Neural crest cell (in vitro differentiated cells): ENCODE measurements around the gene NOS2. TPM values are rescaled to one million over a fixed set of nuclear protein-coding genes. Genes with fewer than 3 reads are reported as not detected.
"Not testable (repeated sequence)": the region's sequence is repeated elsewhere in the genome, so short reads cannot be mapped to it uniquely, and the experiment has no call there.

Experiments used
- DNase-seq: peaks from one replicate; pipeline ENCODE4 v3.0.0; 2021; ENCODE audit warnings: low read depth, mixed read lengths, low spot score
- H3K27ac Mint-ChIP-seq: one replicate; pipeline ENCODE4 v1.8.0; 2021; ENCODE audit warnings: mild to moderate bottlenecking, mixed read lengths; ENCODE audit not compliant: unreplicated experiment
- H3K27me3 Mint-ChIP-seq: 2 replicates; pipeline ENCODE4 v1.8.0; 2021; ENCODE audit warnings: low read depth, mild to moderate bottlenecking, mixed read lengths
- H3K36me3 Mint-ChIP-seq: 2 replicates; pipeline ENCODE4 v1.8.0; 2021; ENCODE audit warnings: low read depth, mild to moderate bottlenecking, mixed read lengths
- H3K4me1 Mint-ChIP-seq: 2 replicates; pipeline ENCODE4 v1.8.0; 2021; ENCODE audit warnings: mixed read lengths
- H3K4me3 Mint-ChIP-seq: one replicate; pipeline ENCODE4 v1.8.0; 2021; ENCODE audit warnings: mild to moderate bottlenecking, mixed read lengths
- H3K9me3 Mint-ChIP-seq: 2 replicates; pipeline ENCODE4 v1.8.0; 2021; ENCODE audit warnings: mixed read lengths
- total RNA-seq: library from RNA; stranded (reverse); gene quantifications from 2 replicates; pipeline ENCODE4 v1.2.1, GENCODE V29; 2021
- TF ChIP-seq, protein P1 (sequence below): fragments of 200-600 bp; sonication (generic); conservative IDR thresholded peaks from 2 replicates; pipeline ENCODE4 v1.5.0; 2021; ENCODE audit warnings: antibody characterized with exemption, mild to moderate bottlenecking

Gene NOS2
- total RNA-seq, 1 donor from 2014 or later, result 0.91 TPM

DNA sequence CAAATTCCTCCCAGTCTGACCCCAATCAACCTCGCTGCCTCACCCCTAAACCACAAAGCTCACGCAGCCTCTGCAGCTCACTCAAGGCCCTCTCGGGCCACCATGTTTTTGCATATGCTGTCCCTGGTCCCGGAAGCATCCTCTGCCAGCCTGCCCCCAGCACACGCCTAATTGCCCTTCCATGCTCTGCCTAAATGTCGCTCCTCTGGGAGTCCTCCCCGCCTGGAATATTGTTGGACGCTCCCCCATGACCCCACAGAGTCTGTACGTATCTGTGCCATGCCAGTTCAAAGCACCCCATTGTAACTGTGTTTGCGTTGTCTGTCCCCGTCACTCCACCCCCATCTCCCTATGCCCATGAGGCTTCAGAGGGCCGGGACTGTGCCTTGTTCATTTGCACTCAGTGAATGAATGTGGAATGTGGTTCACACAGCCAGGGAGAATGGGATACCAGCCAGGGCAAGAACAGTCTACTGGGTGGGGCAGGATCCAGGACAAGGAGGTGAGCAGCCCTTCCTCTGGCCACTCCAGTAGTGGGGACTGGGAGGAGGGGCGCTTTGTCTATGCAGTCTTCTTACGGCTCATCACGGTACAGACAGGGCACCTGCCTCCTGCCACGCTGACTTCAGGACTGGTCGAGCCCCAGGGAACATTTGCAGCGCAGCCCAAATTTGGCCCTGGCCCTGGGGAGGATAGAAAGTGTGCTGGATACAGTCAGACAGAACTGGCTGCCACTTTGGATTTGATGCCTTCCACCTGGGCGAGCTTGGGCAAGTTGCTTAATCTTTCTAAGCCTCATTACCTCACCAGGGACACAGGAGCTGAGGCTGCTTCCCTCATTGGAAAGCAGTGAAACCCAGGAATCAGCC is 48.5 kb downstream of the NOS2 start:
- Mint-ChIP-seq H3K4me3 (no peak overlapping the region), H3K36me3 (no peaks in the 10 kb centered on the region), H3K27ac (no peak overlapping the region), H3K9me3 (no peaks in the 10 kb centered on the region), H3K4me1 (no peaks in the 10 kb centered on the region), H3K27me3 (no peaks in the 10 kb centered on the region)
- TF ChIP-seq, protein P1, sequence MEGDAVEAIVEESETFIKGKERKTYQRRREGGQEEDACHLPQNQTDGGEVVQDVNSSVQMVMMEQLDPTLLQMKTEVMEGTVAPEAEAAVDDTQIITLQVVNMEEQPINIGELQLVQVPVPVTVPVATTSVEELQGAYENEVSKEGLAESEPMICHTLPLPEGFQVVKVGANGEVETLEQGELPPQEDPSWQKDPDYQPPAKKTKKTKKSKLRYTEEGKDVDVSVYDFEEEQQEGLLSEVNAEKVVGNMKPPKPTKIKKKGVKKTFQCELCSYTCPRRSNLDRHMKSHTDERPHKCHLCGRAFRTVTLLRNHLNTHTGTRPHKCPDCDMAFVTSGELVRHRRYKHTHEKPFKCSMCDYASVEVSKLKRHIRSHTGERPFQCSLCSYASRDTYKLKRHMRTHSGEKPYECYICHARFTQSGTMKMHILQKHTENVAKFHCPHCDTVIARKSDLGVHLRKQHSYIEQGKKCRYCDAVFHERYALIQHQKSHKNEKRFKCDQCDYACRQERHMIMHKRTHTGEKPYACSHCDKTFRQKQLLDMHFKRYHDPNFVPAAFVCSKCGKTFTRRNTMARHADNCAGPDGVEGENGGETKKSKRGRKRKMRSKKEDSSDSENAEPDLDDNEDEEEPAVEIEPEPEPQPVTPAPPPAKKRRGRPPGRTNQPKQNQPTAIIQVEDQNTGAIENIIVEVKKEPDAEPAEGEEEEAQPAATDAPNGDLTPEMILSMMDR, result no peak
- no peak for DNase-seq

DNA sequence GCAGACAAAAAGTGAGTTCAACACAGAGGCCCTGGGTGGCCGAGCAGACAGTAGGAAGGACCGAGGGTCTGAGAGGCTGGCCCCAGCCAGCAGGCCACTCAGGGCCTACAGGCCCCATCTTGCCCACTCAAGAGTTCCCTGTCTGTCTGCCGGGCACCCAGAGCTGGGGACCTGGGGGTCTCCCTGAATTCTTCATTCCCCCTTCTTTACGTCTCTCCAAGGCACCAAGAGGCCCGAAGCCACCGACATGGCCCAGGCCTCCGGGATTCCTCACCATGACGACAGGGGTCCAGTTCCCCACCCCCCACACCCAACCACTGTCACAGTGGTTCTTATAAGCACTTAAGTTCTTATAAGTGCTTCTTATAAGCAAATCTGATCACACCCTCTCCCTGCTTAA is 49.2 kb downstream of the NOS2 start:
- no peaks in the 10 kb centered on the region for H3K4me1 Mint-ChIP-seq
- no peak overlapping the region for H3K27ac Mint-ChIP-seq
- no peaks in the 10 kb centered on the region for H3K9me3 Mint-ChIP-seq
- H3K4me3 Mint-ChIP-seq, result no peak overlapping the region
- no peaks in the 10 kb centered on the region for H3K36me3 Mint-ChIP-seq
- H3K27me3 Mint-ChIP-seq, result no peaks in the 10 kb centered on the region
- no peak for DNase-seq
- TF ChIP-seq, protein P1, result no peak

DNA sequence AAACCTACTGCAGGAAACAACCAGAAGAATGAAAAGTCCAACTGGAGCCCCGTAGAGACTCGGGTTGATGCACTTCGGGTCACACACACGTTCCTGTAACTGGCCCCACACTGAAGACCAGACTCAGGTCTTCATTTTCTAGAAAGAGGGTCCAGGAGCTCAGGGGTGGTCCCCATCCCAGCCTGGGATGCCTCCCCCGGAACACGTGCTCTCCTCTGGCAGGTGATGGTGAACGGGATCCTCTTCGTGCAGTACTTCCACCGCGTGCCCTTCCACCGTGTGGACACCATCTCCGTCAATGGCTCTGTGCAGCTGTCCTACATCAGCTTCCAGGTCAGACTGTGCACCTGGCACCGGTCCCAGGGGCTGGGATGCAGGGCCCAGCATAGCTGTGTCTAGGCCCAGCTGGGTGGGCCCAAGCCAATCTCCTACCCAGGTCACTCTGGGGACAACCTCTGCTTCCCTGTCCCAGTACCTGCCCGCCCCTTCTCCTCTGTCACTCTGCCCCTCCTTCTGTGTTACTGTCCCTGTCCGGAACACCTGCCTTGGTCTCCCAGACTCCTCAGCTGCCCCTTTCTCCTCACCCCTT is 50.7 kb downstream of the NOS2 start:
- H3K27ac Mint-ChIP-seq, DNase-seq, H3K4me1 Mint-ChIP-seq: not testable (repeated sequence)

DNA sequence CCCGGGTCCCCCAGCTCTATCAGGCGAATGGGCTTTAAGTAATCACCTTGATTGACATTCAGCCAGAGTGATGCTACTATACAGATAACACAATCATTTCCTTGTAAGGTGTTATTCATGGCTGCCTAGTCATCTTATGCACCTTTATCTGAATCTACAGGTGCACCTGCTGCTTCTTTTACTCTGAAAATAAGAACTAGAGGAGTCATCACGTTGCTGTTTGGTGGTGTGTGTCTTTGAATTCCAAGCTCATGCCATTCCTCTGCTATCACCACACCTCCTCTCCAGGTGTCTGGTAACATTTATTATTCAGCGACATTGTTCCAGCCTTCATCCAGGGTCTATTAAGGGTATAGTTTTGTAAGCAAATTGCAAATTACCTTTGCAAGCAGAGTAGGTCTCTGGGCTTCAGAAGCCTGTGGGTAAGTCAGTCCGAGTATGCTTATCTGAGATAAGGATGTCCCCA is 51.9 kb downstream of the NOS2 start:
- H3K4me1 Mint-ChIP-seq, result no peaks in the 10 kb centered on the region
- H3K4me3 Mint-ChIP-seq, result no peak overlapping the region
- TF ChIP-seq, protein P1, result no peak
- DNase-seq, result no peak
- no peaks in the 10 kb centered on the region for H3K27me3 Mint-ChIP-seq
- H3K27ac Mint-ChIP-seq, result no peak overlapping the region
- no peaks in the 10 kb centered on the region for H3K9me3 Mint-ChIP-seq
- H3K36me3 Mint-ChIP-seq, result no peaks in the 10 kb centered on the region

More for the DNA sequence above, 50.7 kb downstream of the NOS2 start:
- not testable (repeated sequence) for H3K36me3 Mint-ChIP-seq, H3K4me3 Mint-ChIP-seq, H3K9me3 Mint-ChIP-seq, H3K27me3 Mint-ChIP-seq

DNA sequence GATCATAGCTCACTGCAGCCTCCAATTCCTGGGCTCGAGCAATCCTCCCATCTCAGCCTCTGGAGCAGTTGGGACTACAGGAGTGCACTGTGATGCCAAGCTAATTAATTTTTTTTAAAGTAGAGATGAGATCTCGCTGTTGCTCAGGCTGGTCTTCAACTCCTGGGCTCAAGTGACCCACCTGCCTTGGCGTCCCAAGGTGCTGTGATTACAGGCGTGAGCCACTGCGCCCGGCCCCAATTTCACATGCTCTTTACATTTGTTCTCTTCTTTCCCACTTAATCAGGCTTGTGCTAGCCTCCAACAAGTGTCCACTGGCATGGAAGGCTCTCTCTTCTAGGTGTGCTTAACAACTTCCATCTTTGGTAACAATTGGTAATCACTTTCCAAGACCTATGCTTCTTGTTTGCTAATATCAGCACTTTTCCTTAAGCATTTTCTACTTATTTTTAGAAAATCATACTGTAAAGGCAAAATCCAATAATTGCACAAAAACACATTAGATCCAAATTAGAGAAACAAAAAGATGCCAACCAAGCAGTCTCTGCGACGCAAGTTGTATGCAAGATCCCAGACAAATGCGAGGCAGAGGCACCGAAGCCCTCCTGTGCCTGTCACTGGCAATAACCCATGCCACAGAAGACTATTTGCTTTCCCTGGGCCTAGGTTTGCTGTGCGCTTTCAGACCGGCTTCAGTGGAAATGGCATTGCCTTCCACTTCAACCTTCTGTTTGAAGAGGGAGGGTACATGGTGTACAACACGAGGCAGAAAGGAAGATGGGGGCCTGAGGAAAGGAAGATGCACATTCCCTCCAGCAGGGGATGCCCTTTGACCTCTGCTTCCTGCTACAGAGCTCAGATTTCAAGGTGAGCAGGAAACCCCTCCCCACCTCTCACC is 52.6 kb downstream of the NOS2 start:
- DNase-seq, result no peak
- H3K4me1 Mint-ChIP-seq, result no peaks in the 10 kb centered on the region

More for the DNA sequence above, 52.6 kb downstream of the NOS2 start:
- TF ChIP-seq, protein P1, result peak; percentile 49
- Mint-ChIP-seq H3K4me3 (no peak overlapping the region), H3K27me3 (no peaks in the 10 kb centered on the region), H3K36me3 (no peaks in the 10 kb centered on the region), H3K9me3 (no peaks in the 10 kb centered on the region), H3K27ac (no peak overlapping the region)
